ENCODE measurements around the gene VAT1L.
"Not testable (repeated sequence)": the region's sequence is repeated elsewhere in the genome, so short reads cannot be mapped to it uniquely, and the experiment has no call there.

Gene VAT1L

GRCh38 chr16:77918809-77919707 lies 130.7 kb downstream of the VAT1L start:
- DNase-seq, result no peak

DNA sequence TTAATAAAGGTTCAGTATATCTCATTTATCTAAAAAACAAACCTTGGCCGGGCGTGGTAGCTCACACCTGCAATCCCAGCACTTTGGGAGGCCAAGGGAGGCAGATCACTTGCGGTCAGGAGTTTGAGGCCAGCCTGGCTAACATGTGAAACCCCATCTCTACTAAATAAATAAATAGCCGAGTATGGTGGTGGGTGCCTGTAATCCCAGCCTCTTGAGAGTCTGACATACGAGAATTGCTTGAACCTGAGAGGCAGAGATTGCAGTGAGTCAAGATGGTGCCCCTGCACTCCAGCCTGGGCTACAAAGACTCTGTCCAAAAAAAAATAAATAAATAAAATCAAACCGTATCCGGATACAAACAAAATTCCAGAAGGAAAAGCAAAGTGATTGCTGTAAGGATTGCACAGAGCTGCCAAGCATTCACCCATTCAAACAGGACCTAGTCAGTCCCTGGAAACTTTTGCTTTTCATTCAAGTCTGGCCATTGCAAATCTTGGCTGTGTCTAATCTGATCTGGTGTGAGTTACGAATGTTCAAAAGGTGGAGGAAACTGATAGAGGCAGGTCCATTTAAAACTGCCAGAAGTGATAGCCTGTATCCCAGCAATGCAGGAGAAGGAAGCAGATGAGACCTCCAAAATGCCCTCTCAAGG lies 131.5 kb downstream of the VAT1L start:
- DNase-seq, result no peak

DNA sequence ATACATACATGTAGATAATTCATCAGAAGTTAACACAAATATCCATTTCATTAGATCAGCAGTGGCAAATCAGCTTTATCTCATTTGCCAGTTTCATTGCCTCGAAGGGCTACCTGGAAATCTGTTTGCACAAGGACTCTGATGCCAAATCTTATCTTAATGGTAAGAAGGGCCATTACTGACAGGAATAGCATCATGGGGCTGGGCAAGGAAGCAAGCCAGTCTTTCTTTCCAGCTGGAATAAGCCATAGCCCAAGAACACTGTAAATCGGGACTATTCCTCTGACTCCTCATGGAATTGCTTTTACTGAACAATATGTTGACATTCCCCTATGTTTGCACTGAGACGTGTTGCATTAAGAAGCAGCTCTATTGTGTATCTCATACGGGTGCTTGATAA lies 132.6 kb downstream of the VAT1L start:
- DNase-seq, result no peak

GRCh38 chr16:77922228-77922754 lies 133.9 kb downstream of the VAT1L start:
- no peak for DNase-seq

- no peak for DNase-seq
Observed at GRCh38 chr16:77925531-77925930, 137.2 kb downstream of the VAT1L start.

DNA sequence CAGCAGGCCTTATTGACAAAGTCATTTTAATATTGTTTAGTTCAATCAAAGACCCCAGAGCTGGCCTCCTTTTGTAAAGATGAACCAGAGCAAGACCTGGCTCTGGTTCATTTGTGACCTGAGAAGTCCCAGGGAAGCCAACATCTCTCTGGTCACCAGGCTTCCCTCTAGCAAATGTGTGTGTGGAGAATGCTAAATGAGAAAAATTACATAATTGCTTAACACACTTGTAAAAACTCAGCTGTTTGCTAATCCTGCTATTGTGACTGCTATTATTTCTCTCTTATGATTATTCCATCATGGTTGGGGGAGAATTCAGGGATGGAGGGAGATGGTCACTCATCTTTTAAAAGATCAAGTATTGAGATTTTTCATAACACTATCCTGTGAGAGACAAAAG lies 139.7 kb downstream of the VAT1L start:
- DNase-seq, result no peak

- no peak for DNase-seq
Observed at GRCh38 chr16:77929004-77929403, 140.6 kb downstream of the VAT1L start.

GRCh38 chr16:77931058-77931457 lies 142.7 kb downstream of the VAT1L start:
- DNase-seq, result no peak

DNA sequence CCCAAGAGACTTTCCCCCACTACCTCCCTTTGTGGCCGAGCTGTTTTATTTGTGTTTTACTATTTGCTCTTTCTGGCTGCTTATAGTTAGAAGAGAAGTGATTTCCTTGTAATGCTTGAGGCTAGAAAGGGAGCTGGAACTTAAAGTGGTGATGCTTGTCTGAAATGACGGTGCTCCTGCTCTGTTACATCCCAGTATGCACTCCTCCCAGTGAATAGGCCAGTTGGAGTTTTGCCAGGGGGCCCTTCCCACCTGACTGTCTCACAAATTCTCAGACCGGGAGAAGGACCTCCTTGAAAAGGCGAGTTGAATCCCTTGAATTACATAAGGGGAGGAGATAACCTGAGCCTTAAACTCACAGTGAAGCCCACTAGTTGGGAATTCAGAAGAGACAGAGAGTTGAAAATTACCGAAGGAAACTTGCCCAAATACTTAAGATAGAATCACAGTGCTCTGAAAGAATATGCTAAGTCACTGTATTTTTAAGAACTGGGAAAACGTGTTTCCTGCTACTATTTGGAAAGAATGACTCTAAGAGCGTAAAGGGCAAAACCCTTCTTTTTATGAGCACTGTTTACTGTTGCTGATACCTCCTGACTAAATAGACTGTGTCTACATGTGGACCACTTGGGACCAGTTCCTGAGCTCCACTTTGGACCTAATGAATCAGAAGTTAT lies 149.2 kb downstream of the VAT1L start:
- no peak for DNase-seq

GRCh38 chr16:77938913-77939312 lies 150.5 kb downstream of the VAT1L start:
- no peak for DNase-seq

- DNase-seq, result no peak
Observed at GRCh38 chr16:77939968-77940367, 151.6 kb downstream of the VAT1L start.

DNA sequence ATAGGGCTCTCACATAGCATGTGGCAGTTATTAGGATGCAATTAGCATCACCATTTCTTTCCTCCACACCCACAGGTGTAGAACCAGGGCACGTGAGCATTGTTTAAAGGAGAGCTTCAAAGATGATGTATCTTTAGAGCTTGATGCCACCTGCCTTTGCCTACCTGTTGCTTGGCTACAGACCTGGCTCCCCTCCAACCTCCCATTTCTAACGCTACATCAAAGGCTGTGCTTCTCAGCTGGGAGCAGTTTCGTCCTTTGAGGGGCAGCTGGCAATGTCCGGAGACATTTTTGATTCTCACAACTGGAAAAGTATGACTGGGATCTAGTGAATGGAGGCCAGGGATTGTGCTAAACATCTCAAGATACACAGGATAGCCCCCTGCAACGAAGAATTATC lies 155.4 kb downstream of the VAT1L start:
- DNase-seq, result no peak

DNA sequence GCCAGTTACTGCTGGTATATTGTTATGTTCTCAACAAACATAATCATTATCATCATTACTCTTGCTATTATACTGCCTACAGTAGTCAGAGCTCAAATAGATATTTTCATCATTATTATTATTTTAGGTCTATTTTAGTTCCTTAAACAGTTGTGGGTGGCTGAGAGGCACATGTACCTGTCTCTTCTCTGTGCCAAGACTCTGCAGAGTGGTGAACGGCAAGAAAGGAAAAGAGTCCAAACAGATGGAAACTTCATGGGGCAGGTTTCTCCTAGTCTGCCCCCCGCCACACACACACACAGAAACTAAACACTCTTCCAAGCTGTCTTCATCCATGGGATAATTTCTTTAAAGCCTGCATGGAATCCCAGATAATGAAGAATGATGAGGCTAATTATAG lies 156.3 kb downstream of the VAT1L start:
- no peak for DNase-seq

DNA sequence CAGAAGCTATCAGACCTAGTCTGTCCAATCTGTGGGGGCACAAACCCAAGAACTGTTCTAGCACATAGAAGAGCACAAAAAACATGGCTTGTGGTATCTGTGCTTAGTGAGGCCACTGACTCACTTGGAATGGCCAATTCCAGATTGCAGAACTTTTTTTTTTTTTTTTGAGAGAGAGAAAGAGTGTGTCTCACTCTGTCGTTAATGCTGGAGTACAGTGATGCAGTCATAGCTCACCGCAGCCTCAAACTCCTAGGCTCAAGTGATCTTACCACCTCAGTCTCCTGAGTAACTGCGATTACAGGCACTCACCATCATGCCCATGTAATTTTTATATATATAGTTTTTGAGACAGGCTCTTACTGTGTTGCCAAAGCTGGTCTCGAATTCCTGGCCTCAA lies 156.8 kb downstream of the VAT1L start:
- no peak for DNase-seq

GRCh38 chr16:77946823-77947222 lies 158.5 kb downstream of the VAT1L start:
- DNase-seq, result no peak

DNA sequence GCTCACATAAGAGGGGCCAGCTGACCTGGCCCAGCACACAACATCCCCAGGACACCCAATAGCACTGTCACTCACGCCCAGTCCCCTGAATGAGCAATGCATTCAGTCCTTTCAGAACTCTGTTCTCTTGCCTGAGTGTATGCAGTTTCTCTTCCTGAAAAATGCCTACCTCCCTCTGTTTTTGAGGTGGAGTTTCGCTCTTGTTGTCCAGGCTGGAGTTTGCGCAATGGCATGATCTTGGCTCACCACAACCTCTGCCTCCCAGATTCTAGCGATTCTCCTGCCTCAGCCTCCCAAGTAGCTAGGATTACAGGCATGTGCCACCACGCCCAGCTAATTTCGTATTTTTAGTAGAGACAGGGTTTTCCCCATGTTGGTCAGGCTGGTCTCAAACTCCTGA lies 159.2 kb downstream of the VAT1L start:
- DNase-seq, result not testable (repeated sequence)

- DNase-seq, result no peak
Observed at GRCh38 chr16:77948835-77949234, 160.5 kb downstream of the VAT1L start.

DNA sequence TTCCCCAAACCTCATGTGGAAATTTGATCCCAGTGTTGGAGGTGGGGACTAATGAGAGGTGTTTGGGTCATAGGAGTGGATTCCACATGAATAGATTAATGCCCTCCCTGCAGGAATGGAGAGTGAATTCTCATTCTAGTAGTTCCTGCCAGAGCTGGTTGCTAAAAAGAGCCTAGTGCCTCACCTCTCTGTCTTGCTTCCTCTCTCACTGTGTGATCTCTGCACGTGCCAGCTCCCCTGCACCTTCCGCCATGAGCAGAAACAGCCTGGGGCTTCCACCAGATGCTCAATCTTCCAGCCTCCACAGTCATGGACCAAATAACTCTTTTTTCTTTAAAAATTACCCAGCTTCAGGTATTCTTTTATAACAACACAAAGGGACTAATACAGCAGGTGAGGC lies 161.1 kb downstream of the VAT1L start:
- DNase-seq, result no peak

- peak; percentile 22 for DNase-seq
Observed at GRCh38 chr16:77951788-77952187, 163.4 kb downstream of the VAT1L start.

DNA sequence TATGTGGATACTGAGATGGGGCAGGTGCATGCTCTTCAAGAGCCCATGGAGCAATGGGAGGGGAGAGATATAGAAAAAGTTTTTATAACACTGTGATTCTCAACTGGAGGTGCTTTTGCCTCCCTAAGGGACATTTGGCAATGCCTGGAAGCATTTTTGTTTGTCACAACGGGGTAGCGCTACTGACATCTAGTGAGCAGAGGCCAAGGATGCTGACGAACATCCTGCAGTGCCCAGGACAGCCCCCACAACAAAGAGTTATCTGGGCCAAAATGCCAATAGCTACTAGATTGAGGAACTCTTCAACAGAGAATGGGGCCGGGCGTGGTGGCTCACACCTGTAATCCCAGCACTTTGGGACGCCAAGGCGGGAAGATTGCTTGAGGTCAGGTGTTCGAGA lies 166.8 kb downstream of the VAT1L start:
- DNase-seq, result no peak

GRCh38 chr16:77956231-77956630 lies 167.9 kb downstream of the VAT1L start:
- no peak for DNase-seq

GRCh38 chr16:77960766-77961165 lies 172.4 kb downstream of the VAT1L start:
- no peak for DNase-seq

- DNase-seq, result no peak
Observed at GRCh38 chr16:77961814-77962213, 173.4 kb downstream of the VAT1L start.

DNA sequence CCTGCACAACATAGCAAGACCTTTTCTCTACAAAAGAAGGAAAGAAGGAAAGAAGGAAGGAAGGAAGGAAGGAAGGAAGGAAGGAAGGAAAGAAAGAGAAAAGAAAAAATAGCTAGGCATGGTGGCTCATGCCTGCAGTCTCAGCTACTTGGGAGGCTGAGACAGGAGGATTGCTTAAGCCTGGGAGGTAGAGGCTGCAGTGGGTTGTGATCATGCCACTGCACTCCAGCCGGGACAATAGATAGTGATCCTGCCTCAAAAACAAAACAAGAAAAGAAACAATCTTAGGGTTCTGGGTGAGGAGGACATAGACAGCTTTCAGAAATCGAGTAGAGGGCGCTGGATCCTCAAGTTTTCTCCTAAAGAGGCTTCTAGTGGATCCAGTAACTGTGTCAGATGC lies 174.3 kb downstream of the VAT1L start:
- no peak for DNase-seq

Data from kidney glomerular epithelial cell (primary cell).